ENCODE measurements around the gene CRHR1.

DNA sequence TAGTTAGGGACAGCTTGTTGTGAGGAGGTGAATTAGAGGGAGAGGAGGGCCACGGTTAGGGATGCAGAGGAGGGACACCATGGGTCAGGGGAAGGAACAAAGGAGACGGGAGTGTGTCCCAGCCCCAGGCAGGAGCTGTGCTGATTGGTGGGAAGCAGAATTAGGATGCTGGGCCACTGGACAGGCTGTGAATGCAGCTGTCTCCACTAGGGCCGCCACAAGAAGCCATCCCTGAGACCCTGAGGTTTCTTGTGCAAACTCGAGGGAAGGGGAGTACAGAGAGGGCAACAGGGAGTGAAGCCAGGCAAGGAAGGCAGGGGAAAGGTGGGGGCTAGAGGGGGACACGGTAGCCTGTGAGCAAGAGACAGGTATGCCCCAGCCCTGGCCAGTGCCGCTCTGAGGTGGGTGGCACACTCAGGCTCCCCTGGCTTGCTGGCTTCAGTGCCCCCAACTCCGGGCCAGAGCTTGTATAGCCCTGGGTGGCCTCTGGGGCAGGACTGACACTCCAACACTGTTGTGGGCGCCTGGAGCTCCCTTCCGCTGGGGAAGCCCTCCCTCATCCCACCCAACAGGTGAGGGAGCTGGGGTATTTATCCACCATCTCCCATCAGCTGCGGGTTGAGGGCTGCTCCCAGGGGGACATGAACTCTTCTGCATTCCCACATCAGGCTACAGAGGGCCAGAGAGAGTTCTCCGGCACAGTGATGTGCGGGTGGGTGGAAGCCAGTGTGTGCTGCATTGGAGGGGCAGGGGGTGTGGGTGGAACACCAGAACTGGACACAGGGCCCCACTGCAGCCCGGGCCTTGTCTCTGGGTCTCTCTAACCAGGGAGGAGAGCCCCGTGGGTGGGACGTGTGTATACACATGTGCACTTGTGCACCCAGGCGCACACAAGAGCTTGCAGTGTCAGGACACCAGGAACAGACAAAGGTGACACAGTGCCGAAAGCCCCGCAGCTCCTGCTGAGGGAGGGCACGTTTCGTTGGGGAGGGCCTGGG lies 52.2 kb downstream of the CRHR1 start:
- TF ChIP-seq POLR2A (IDR thresholded peaks at IDR 0.05), result no peak
- no peak for TF ChIP-seq CTCF (IDR thresholded peaks at IDR 0.05)

Measured in body of pancreas (tissue), 4 donors.